Loucy (cell line): Measurements from ENCODE around the gene ARHGAP31.

Experiments used
- H2AFZ ChIP-seq: fragments of 200-600 bp; sonication (generic); 2 replicates; pipeline ENCODE4 v1.6.0; 2016; ENCODE audit warnings: antibody characterized with exemption, mild to moderate bottlenecking, low read length, moderate library complexity
- H3F3A ChIP-seq: fragments of 200-600 bp; 2 replicates; pipeline ENCODE4 v1.6.0; 2016; ENCODE audit warnings: antibody characterized with exemption, low read depth, mild to moderate bottlenecking
- H3K27me3 ChIP-seq: fragments of 200-600 bp; sonication (generic); 2 replicates; pipeline ENCODE4 v1.6.1; 2014; ENCODE audit warnings: low read length, mild to moderate bottlenecking; ENCODE audit not compliant: insufficient read depth, poor library complexity, severe bottlenecking
- H3K36me3 ChIP-seq: fragments of 200-600 bp; sonication (generic); 2 replicates; pipeline ENCODE4 v1.6.1; 2016; ENCODE audit warnings: low read length; ENCODE audit not compliant: insufficient read depth
- H3K4me1 ChIP-seq: fragments of 200-600 bp; sonication (generic); 2 replicates; pipeline ENCODE4 v1.5.1; 2014; ENCODE audit warnings: low read length, mild to moderate bottlenecking; ENCODE audit not compliant: insufficient read depth, poor library complexity, severe bottlenecking
- H3K4me2 ChIP-seq: fragments of 200-600 bp; sonication (generic); 2 replicates; pipeline ENCODE4 v1.6.0; 2014; ENCODE audit warnings: antibody characterized with exemption, low read length, low read depth, mild to moderate bottlenecking; ENCODE audit not compliant: poor library complexity, severe bottlenecking
- H3K4me3 ChIP-seq: fragments of 200-600 bp; sonication (generic); 2 replicates; pipeline ENCODE4 v1.5.1; 2014; ENCODE audit warnings: low read length, mild to moderate bottlenecking, mixed read lengths; ENCODE audit not compliant: poor library complexity, severe bottlenecking
- H3K79me2 ChIP-seq: fragments of 200-600 bp; sonication (generic); 2 replicates; pipeline ENCODE4 v1.6.1; 2014; ENCODE audit warnings: low read length; ENCODE audit not compliant: insufficient read depth
- H3K9ac ChIP-seq: fragments of 200-600 bp; sonication (generic); 2 replicates; pipeline ENCODE4 v1.6.0; 2014; ENCODE audit warnings: mild to moderate bottlenecking, low read depth, low read length, moderate library complexity; ENCODE audit not compliant: poor library complexity, severe bottlenecking
- H3K9me2 ChIP-seq: fragments of 200-600 bp; sonication (generic); replicated peaks from 2 replicates; pipeline ENCODE4 v1.6.1; 2016; ENCODE audit warnings: low read depth, low read length, mixed read lengths
- H3K9me3 ChIP-seq: fragments of 200-600 bp; sonication (generic); 2 replicates; pipeline ENCODE4 v1.6.1; 2014; ENCODE audit warnings: mild to moderate bottlenecking, antibody characterized with exemption, low read length, low read depth; ENCODE audit not compliant: insufficient read depth
- H4K20me1 ChIP-seq: fragments of 200-600 bp; sonication (generic); 2 replicates; pipeline ENCODE4 v1.6.0; 2014; ENCODE audit warnings: antibody characterized with exemption, low read length, mild to moderate bottlenecking; ENCODE audit not compliant: insufficient read depth, poor library complexity, severe bottlenecking
- EZH2phosphoT487 ChIP-seq: fragments of 200-600 bp; IDR thresholded peaks from 2 replicates; pipeline ENCODE4 v1.6.1; 2018; ENCODE audit warnings: antibody characterized with exemption, mild to moderate bottlenecking, moderate library complexity, borderline replicate concordance
- TF ChIP-seq, protein P1 (sequence below): fragments of 200-600 bp; sonication (generic); conservative IDR thresholded peaks from 2 replicates; pipeline ENCODE4 v1.5.1; 2014; ENCODE audit warnings: mild to moderate bottlenecking, antibody characterized with exemption, low read length

The ARHGAP31 gene, protein sequence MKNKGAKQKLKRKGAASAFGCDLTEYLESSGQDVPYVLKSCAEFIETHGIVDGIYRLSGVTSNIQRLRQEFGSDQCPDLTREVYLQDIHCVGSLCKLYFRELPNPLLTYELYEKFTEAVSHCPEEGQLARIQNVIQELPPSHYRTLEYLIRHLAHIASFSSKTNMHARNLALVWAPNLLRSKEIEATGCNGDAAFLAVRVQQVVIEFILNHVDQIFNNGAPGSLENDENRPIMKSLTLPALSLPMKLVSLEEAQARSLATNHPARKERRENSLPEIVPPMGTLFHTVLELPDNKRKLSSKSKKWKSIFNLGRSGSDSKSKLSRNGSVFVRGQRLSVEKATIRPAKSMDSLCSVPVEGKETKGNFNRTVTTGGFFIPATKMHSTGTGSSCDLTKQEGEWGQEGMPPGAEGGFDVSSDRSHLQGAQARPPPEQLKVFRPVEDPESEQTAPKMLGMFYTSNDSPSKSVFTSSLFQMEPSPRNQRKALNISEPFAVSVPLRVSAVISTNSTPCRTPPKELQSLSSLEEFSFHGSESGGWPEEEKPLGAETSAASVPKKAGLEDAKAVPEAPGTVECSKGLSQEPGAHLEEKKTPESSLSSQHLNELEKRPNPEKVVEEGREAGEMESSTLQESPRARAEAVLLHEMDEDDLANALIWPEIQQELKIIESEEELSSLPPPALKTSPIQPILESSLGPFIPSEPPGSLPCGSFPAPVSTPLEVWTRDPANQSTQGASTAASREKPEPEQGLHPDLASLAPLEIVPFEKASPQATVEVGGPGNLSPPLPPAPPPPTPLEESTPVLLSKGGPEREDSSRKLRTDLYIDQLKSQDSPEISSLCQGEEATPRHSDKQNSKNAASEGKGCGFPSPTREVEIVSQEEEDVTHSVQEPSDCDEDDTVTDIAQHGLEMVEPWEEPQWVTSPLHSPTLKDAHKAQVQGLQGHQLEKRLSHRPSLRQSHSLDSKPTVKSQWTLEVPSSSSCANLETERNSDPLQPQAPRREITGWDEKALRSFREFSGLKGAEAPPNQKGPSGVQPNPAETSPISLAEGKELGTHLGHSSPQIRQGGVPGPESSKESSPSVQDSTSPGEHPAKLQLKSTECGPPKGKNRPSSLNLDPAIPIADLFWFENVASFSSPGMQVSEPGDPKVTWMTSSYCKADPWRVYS (N-terminal part only)

DNA sequence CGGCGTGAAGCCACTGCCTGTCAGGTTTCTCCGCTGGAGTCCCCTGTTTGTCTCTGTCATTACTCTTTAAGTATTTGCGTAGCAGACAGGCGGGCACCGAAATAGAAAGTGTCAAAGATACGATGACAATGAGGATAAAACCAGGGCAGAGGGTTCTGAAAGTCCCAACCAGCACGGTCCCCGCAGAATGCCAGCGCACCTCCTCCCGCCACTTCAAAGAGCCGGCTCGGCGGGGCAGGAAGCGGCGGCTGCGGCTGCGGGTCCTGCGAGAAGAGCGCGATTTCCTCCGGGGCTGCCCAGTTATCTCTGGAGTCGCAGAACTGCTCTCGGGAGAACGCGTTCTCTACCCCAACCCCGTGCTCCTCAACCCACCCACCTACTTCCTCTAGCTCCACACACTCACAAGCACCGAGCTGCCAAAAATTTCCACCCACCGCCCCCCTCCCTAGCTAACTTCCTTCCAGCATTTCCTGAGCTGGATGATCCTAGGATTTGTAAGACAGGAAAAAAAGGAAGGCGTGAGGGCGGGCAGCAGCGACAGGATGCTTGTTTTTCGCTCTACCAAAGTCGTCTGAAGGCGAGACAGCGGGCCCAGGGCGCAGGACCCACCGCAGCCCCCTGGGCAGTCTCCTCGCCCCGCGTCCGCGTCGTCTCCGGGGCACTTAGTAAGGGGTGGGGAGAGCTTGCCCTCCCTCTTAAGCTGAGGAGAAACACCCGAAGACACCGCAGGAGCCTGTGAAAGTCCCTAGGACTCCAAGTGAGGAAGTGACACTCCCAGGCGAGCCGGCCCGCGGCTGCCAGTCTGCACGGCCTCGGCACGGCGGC lies at the start of gene ARHGAP31:
Gene ARHGAP31, plus strand, starts transcription at position 513 of the 825 bp plus-strand sequence. CDS start 522 bp downstream, outside the sequence.
- Histone ChIP-seq H3K9ac (peak within 1 kb of the TSS; percentile 81), H3K9me2 (no peaks in the 10 kb centered on the region), H3K4me3 (peak within 1 kb of the TSS; percentile 93), H3K79me2 (0 out of 2 replicates have a peak, but pooled peaks cover 10% of the 10 kb centered on the region), H3K4me2 (peak within 1 kb of the TSS; percentile 93), H3K4me1 (peaks cover 47% of the 10 kb centered on the region), H4K20me1 (no peaks in the 10 kb centered on the region), H2AFZ (peak within 1 kb of the TSS; percentile 92), H3K9me3 (no peaks in the 10 kb centered on the region), H3K36me3 (no peaks in the 10 kb centered on the region), H3K27me3 (no peaks in the 10 kb centered on the region), H3F3A (no peaks in the 10 kb centered on the region; the same call in 1 of the 2 replicates)
- TF ChIP-seq EZH2phosphoT487: no peak
- TF ChIP-seq, protein P1, sequence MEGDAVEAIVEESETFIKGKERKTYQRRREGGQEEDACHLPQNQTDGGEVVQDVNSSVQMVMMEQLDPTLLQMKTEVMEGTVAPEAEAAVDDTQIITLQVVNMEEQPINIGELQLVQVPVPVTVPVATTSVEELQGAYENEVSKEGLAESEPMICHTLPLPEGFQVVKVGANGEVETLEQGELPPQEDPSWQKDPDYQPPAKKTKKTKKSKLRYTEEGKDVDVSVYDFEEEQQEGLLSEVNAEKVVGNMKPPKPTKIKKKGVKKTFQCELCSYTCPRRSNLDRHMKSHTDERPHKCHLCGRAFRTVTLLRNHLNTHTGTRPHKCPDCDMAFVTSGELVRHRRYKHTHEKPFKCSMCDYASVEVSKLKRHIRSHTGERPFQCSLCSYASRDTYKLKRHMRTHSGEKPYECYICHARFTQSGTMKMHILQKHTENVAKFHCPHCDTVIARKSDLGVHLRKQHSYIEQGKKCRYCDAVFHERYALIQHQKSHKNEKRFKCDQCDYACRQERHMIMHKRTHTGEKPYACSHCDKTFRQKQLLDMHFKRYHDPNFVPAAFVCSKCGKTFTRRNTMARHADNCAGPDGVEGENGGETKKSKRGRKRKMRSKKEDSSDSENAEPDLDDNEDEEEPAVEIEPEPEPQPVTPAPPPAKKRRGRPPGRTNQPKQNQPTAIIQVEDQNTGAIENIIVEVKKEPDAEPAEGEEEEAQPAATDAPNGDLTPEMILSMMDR: no peak

DNA sequence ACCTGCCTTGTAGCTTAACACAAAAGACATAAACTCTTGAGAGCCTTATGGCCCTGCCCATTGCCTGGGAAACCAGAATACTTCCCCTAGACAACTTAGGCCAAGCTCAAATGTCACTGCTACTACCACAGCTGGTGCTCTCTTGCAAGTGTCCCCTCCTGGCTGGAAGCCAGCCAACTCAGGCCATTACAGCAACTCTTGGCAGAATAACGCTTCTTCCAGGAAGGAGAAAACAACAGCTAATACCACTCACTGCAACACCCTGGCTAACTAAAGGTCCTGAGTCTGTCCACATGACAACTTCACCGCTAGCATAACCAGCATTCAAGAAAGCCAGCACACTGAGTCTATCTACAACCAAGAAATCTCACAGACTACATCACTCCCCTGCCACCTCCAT lies 48.4 kb upstream of the ARHGAP31 start:
- Histone ChIP-seq H3K4me1 (peaks cover 5% of the 10 kb centered on the region), H3K27me3 (no peaks in the 10 kb centered on the region)

More for the DNA sequence above, 48.4 kb upstream of the ARHGAP31 start:
- Histone ChIP-seq H3K4me2 (no peak overlapping the region), H3K9ac (no peak overlapping the region), H2AFZ (no peak overlapping the region), H3K4me3 (no peak overlapping the region), H3K36me3 (no peaks in the 10 kb centered on the region), H3K9me2 (no peaks in the 10 kb centered on the region), H4K20me1 (no peaks in the 10 kb centered on the region), H3K9me3 (no peaks in the 10 kb centered on the region), H3F3A (no peaks in the 10 kb centered on the region), H3K79me2 (no peaks in the 10 kb centered on the region)
- TF ChIP-seq, protein P1: no peak
- TF ChIP-seq EZH2phosphoT487: no peak
